Panc1 (cell line): ENCODE results near the gene SENP1. TPM values are rescaled to one million over a fixed set of nuclear protein-coding genes. Genes with fewer than 3 reads are reported as not detected.

Experiments
- ATAC-seq: fragments of 200-7000 bp; cut with Tn5 transposase; 2 replicates; pipeline ENCODE4 v1.9.1; 2020; ENCODE audit warnings: mild to moderate bottlenecking, moderate library complexity
- BruUV-seq: library from RNA; stranded (reverse); fragments of 400-500 nt; replicated peaks from 2 replicates; lab custom pipeline; 2021; lab: Mats Ljungman, UMichigan
- CTCF ChIA-PET: fragments of 300-600 bp; sonication (Branson Sonifier 250); formaldehyde crosslinking; loops from one replicate; lab custom pipeline; 2022; ENCODE audit warnings: antibody characterized with exemption; lab: Charles Lee
- POLR2A ChIA-PET: fragments of 300-600 bp; sonication (Branson Sonifier 250); formaldehyde crosslinking; loops from one replicate; lab custom pipeline; 2022; ENCODE audit warnings: antibody characterized with exemption; lab: Charles Lee
- DNase-seq: peaks from one replicate; pipeline ENCODE4 v3.0.0-alpha.2; 2010; ENCODE audit warnings: low read depth, low spot score
- H3K27ac ChIP-seq: 2 replicates; pipeline ENCODE4 v1.5.1; 2011; ENCODE audit warnings: mild to moderate bottlenecking, low read length, inconsistent platforms
- H3K27me3 ChIP-seq: fragments of 200-500 bp; sonication (Bioruptor generic); 2 replicates; pipeline ENCODE4 v1.6.0; 2014; ENCODE audit warnings: low read length, inconsistent platforms; ENCODE audit not compliant: control insufficient read depth, insufficient read depth
- H3K36me3 ChIP-seq: fragments of 200-500 bp; sonication (Bioruptor generic); 2 replicates; pipeline ENCODE4 v1.5.1; 2014; ENCODE audit warnings: inconsistent platforms, mild to moderate bottlenecking, low read length, moderate library complexity; ENCODE audit not compliant: control insufficient read depth, insufficient read depth
- H3K4me1 ChIP-seq: 2 replicates; pipeline ENCODE4 v1.5.1; 2011; ENCODE audit warnings: inconsistent platforms, mild to moderate bottlenecking, low read length, moderate library complexity; ENCODE audit not compliant: control insufficient read depth, insufficient read depth
- H3K4me3 ChIP-seq, 2 experiments: 2 replicates each; pipeline ENCODE4 v1.5.1; 2011 to 2012; ENCODE audit warnings: low read depth in 2 of 2, low read length in 2 of 2, mild to moderate bottlenecking in 2 of 2, inconsistent platforms in 1 of 2, moderate library complexity in 1 of 2
- H3K9me3 ChIP-seq: fragments of 200-500 bp; sonication (Bioruptor generic); 2 replicates; pipeline ENCODE4 v1.5.1; 2014; ENCODE audit warnings: low read depth, mild to moderate bottlenecking, inconsistent platforms, low read length, moderate library complexity; ENCODE audit not compliant: control insufficient read depth, insufficient read depth
- CTCF ChIP-seq: fragments of 450-650 bp; IDR thresholded peaks from 2 replicates; pipeline ENCODE4 v1.5.1; 2017; ENCODE audit warnings: mild to moderate bottlenecking
- POLR2AphosphoS5 ChIP-seq: IDR thresholded peaks from 2 replicates; pipeline ENCODE4 v1.6.1; 2012; ENCODE audit warnings: mild to moderate bottlenecking, low read depth, low read length, moderate library complexity
- REST ChIP-seq, 2 experiments: IDR thresholded peaks; 2 replicates each; pipeline ENCODE4 v1.6.1; 2011 to 2012; ENCODE audit warnings: low read depth in 2 of 2, control low read depth in 1 of 2, low read length in 1 of 2, mild to moderate bottlenecking in 1 of 2, moderate library complexity in 1 of 2; ENCODE audit not compliant: insufficient read depth in 1 of 2
- SIN3A ChIP-seq: IDR thresholded peaks from 2 replicates; pipeline ENCODE4 v1.6.1; 2012; ENCODE audit warnings: low read depth, mild to moderate bottlenecking, low read length, moderate library complexity, borderline replicate concordance; ENCODE audit not compliant: insufficient read depth
- TCF7L2 ChIP-seq: IDR thresholded peaks from 2 replicates; pipeline ENCODE4 v1.6.1; 2011; ENCODE audit warnings: mild to moderate bottlenecking, low read depth, low read length, inconsistent platforms
- in situ Hi-C: cut with HindIII; loops from 2 replicates; pipeline ENCODE4 v1.10.0; 2016; ENCODE audit warnings: low sequenced_read_pairs, low pct_unique_long_range_greater_than_20kb
- intact Hi-C: fragments of 100-400 bp; cut with micrococcal nuclease; formaldehyde crosslinking; loops from one replicate; pipeline ENCODE4 v1.10.0; 2022; ENCODE audit not compliant: unreplicated experiment
- total RNA-seq: library from RNA; stranded (reverse); gene quantifications from one replicate; pipeline ENCODE4 v1.2.1, GENCODE V29; 2021; ENCODE audit not compliant: unreplicated experiment

Gene SENP1
- total RNA-seq, 1 experiment from 2014 or later = 35.2 TPM

- intact Hi-C loops (no loop called here), in situ Hi-C loops (no loop called here)
- no peak overlapping the region for H3K4me3 ChIP-seq
- CTCF ChIA-PET = no interaction called here
- BruUV-seq = no TSS peak
- no peak for TF ChIP-seq REST (IDR thresholded peaks at IDR 0.05; ENCODE audit: insufficient read depth in 1 of 2, low read depth in 2 of 2, low read length in 1 of 2)
- TF ChIP-seq POLR2AphosphoS5 = no peak
- no peak for TF ChIP-seq SIN3A
- TF ChIP-seq CTCF = no peak
- no peak for TF ChIP-seq TCF7L2
- no peak for ATAC-seq
- no peak overlapping the region for H3K27ac ChIP-seq
- POLR2A ChIA-PET = interaction anchor here (1.2 kb wide), 1 partner anchor 94 kb away, joined by 9 read pairs; no protein-coding TSS in a partner anchor
- H3K36me3 ChIP-seq = peaks cover 8% of the 10 kb centered on the region; the same call in 1 of the 2 replicates
- DNase-seq = no peak
- no peaks in the 10 kb centered on the region for H3K9me3 ChIP-seq
- no peaks in the 10 kb centered on the region for H3K27me3 ChIP-seq
- H3K4me1 ChIP-seq = no peaks in the 10 kb centered on the region
Observed at GRCh38 chr12:48053883-48054282, 52.0 kb downstream of the SENP1 start.

- no peak overlapping the region for H3K27ac ChIP-seq
- DNase-seq (no peak), ATAC-seq (no peak)
- intact Hi-C loops (no loop called here), in situ Hi-C loops (no loop called here)
- no peaks in the 10 kb centered on the region for H3K27me3 ChIP-seq
- no peaks in the 10 kb centered on the region for H3K4me1 ChIP-seq
- POLR2A ChIA-PET = interaction anchor here (0.7 to 1.2 kb wide), 2 partner anchors 12 to 95 kb away, joined by 9 to 10 read pairs; no protein-coding TSS in a partner anchor
- no peak overlapping the region for H3K4me3 ChIP-seq
- CTCF ChIA-PET = no interaction called here
- H3K9me3 ChIP-seq = no peaks in the 10 kb centered on the region
- TF ChIP-seq POLR2AphosphoS5 (no peak), CTCF (no peak), TCF7L2 (no peak), REST (IDR thresholded peaks at IDR 0.05; ENCODE audit: insufficient read depth in 1 of 2, low read depth in 2 of 2, low read length in 1 of 2) (no peak), SIN3A (no peak)
- H3K36me3 ChIP-seq = peaks cover 4% of the 10 kb centered on the region; the same call in 1 of the 2 replicates
- BruUV-seq = no TSS peak
Observed at GRCh38 chr12:48053122-48053521, 52.8 kb downstream of the SENP1 start.
